GM23338 (cell line): ENCODE results near the gene RHO. TPM values are rescaled to one million over a fixed set of nuclear protein-coding genes. Genes with fewer than 3 reads are reported as not detected.

Experiments used
- ATAC-seq: fragments of 200-7000 bp; cut with Tn5 transposase; 3 replicates; pipeline ENCODE4 v1.9.1; 2020
- DNase-seq: peaks from one replicate; pipeline ENCODE4 v3.0.0-alpha.2; 2015; ENCODE audit warnings: low spot score
- H2AFZ ChIP-seq: fragments of 200-600 bp; sonication (generic); 2 replicates; pipeline ENCODE4 v1.8.0; 2016; ENCODE audit warnings: antibody characterized with exemption, mild to moderate bottlenecking, moderate library complexity
- H3F3A ChIP-seq: fragments of 200-600 bp; sonication (generic); replicated peaks from 2 replicates; pipeline ENCODE4 v1.8.0; 2017; ENCODE audit warnings: antibody characterized with exemption, mixed run types, low read depth
- H3K27ac ChIP-seq: fragments of 200-600 bp; sonication (generic); 2 replicates; pipeline ENCODE4 v1.6.1; 2016; ENCODE audit warnings: low read depth
- H3K27me3 ChIP-seq: fragments of 200-600 bp; sonication (generic); 2 replicates; pipeline ENCODE4 v1.8.0; 2016; ENCODE audit warnings: mild to moderate bottlenecking, mixed run types, moderate library complexity; ENCODE audit not compliant: insufficient read depth
- H3K36me3 ChIP-seq: fragments of 200-600 bp; sonication (generic); 2 replicates; pipeline ENCODE4 v1.8.0; 2016; ENCODE audit warnings: mild to moderate bottlenecking; ENCODE audit not compliant: insufficient read depth
- H3K4me1 ChIP-seq: fragments of 200-600 bp; sonication (generic); 2 replicates; pipeline ENCODE4 v1.8.0; 2016; ENCODE audit warnings: mild to moderate bottlenecking, moderate library complexity; ENCODE audit not compliant: insufficient read depth
- H3K4me2 ChIP-seq: fragments of 200-600 bp; sonication (generic); 2 replicates; pipeline ENCODE4 v1.7.1; 2017; ENCODE audit warnings: mixed run types
- H3K4me3 ChIP-seq: fragments of 200-600 bp; sonication (generic); 2 replicates; pipeline ENCODE4 v1.6.1; 2016; ENCODE audit warnings: mixed run types
- H3K79me2 ChIP-seq: fragments of 200-600 bp; sonication (generic); replicated peaks from 2 replicates; pipeline ENCODE4 v1.8.0; 2017; ENCODE audit warnings: mild to moderate bottlenecking; ENCODE audit not compliant: insufficient read depth
- H3K9me2 ChIP-seq: fragments of 200-600 bp; sonication (generic); 2 replicates; pipeline ENCODE4 v1.8.0; 2017; ENCODE audit not compliant: insufficient read depth
- H4K20me1 ChIP-seq: fragments of 200-600 bp; sonication (generic); replicated peaks from 2 replicates; pipeline ENCODE4 v1.8.0; 2017; ENCODE audit warnings: mild to moderate bottlenecking; ENCODE audit not compliant: insufficient read depth
- H3K27ac Mint-ChIP-seq: 2 replicates; pipeline ENCODE4 v1.8.0; 2020; ENCODE audit warnings: inconsistent platforms, mild to moderate bottlenecking, moderate library complexity, mixed read lengths
- H3K27me3 Mint-ChIP-seq: 3 replicates; pipeline ENCODE4 v1.8.0; 2022; ENCODE audit warnings: low read depth, mild to moderate bottlenecking, moderate library complexity, mixed read lengths, inconsistent platforms; ENCODE audit not compliant: insufficient read depth, poor library complexity
- H3K36me3 Mint-ChIP-seq: 3 replicates; pipeline ENCODE4 v1.8.0; 2021; ENCODE audit warnings: low read depth, mild to moderate bottlenecking, inconsistent platforms, moderate library complexity, mixed read lengths
- H3K4me1 Mint-ChIP-seq: 3 replicates; pipeline ENCODE4 v1.8.0; 2020; ENCODE audit warnings: mild to moderate bottlenecking, inconsistent platforms, mixed read lengths
- H3K4me3 Mint-ChIP-seq: 3 replicates; pipeline ENCODE4 v1.8.0; 2021; ENCODE audit warnings: moderate library complexity, mild to moderate bottlenecking, inconsistent platforms, mixed read lengths
- H3K9me3 Mint-ChIP-seq: 3 replicates; pipeline ENCODE4 v1.8.0; 2020; ENCODE audit warnings: moderate library complexity, mild to moderate bottlenecking, inconsistent platforms, mixed read lengths
- CREB1 ChIP-seq: fragments of 250-450 bp; sonication (Bioruptor Pico); IDR thresholded peaks from 2 replicates; pipeline ENCODE4 v1.5.0; 2020; ENCODE audit warnings: low read depth, mild to moderate bottlenecking, moderate library complexity
- CTCF ChIP-seq, 2 experiments: fragments of 200-600 bp in 1 of 2; sonication (generic) in 1 of 2; conservative IDR thresholded peaks; 2 replicates each; pipeline versions ENCODE4 v1.5.1 to v1.6.1; 2016 to 2017; ENCODE audit warnings: antibody characterized with exemption in 2 of 2, low read depth in 2 of 2, mild to moderate bottlenecking in 2 of 2, moderate library complexity in 1 of 2
- ETS1 ChIP-seq: IDR thresholded peaks from 2 replicates; pipeline ENCODE4 v1.6.1; 2016; ENCODE audit warnings: antibody characterized with exemption
- EZH2 ChIP-seq: fragments of 200-600 bp; sonication (generic); IDR thresholded peaks from one replicate; pipeline ENCODE4 v1.8.0; 2017; ENCODE audit warnings: antibody characterized with exemption, mild to moderate bottlenecking, low read depth; ENCODE audit not compliant: unreplicated experiment
- EZH2phosphoT487 ChIP-seq: fragments of 200-600 bp; sonication (generic); IDR thresholded peaks from one replicate; pipeline ENCODE4 v1.8.1; 2018; ENCODE audit warnings: antibody characterized with exemption; ENCODE audit not compliant: unreplicated experiment
- NANOG ChIP-seq: IDR thresholded peaks from 2 replicates; pipeline ENCODE4 v1.6.1; 2016; ENCODE audit warnings: antibody characterized with exemption, borderline replicate concordance
- REST ChIP-seq: IDR thresholded peaks from one replicate; pipeline ENCODE4 v1.6.1; 2018; ENCODE audit warnings: antibody characterized with exemption; ENCODE audit not compliant: unreplicated experiment
- STAT1 ChIP-seq: IDR thresholded peaks from one replicate; pipeline ENCODE4 v1.6.1; 2016; ENCODE audit warnings: antibody characterized with exemption; ENCODE audit not compliant: unreplicated experiment
- ZNF331 ChIP-seq: fragments of 250-450 bp; sonication (Bioruptor Pico); IDR thresholded peaks from 2 replicates; pipeline ENCODE4 v1.5.0; 2020; ENCODE audit warnings: low read depth, mild to moderate bottlenecking, moderate library complexity
- polyA plus RNA-seq: library from polyadenylated mRNA; unstranded; fragments of >200 nt; fragmentation: Nextera tagmentation; extraction: Ambion mirVana; gene quantifications from 2 replicates; pipeline ENCODE4 v1.2.1, GENCODE V29; 2016
- total RNA-seq: library from RNA; depleted of rRNA; stranded (reverse); fragments of >200 nt; shearing (Covaris generic); gene quantifications from 2 replicates; pipeline ENCODE4 v1.2.3, GENCODE V29; 2014

The RHO gene
- total and polyA plus RNA-seq, 2 experiments from 2014 or later = not detected

GRCh38 chr3:129503471-129504291, 24.8 kb upstream of the RHO start:
- Histone ChIP-seq H3K27me3 (no peaks in the 10 kb centered on the region), H3F3A (no peaks in the 10 kb centered on the region; the same call in 1 of the 2 replicates), H3K27ac (no peak overlapping the region), H3K4me2 (no peak overlapping the region), H3K36me3 (no peaks in the 10 kb centered on the region), H2AFZ (no peak overlapping the region), H4K20me1 (no peaks in the 10 kb centered on the region), H3K4me1 (no peaks in the 10 kb centered on the region), H3K79me2 (no peaks in the 10 kb centered on the region), H3K9me2 (no peaks in the 10 kb centered on the region), H3K4me3 (no peak overlapping the region)
- ATAC-seq (no peak), DNase-seq (no peak)
- no peak overlapping the region for H3K4me3 Mint-ChIP-seq
- H3K36me3 Mint-ChIP-seq = peaks cover 8% of the 10 kb centered on the region; the same call in 2 of the 3 replicates
- H3K27me3 Mint-ChIP-seq = peaks cover 14% of the 10 kb centered on the region
- TF ChIP-seq EZH2 = no peak
- no peak for TF ChIP-seq CTCF (conservative IDR thresholded peaks at IDR 0.05; ENCODE audit: low read depth in 2 of 2)
- TF ChIP-seq REST = no peak
- no peak for TF ChIP-seq ETS1
- no peak for TF ChIP-seq NANOG
- no peak for TF ChIP-seq EZH2phosphoT487
- H3K9me3 Mint-ChIP-seq = no peaks in the 10 kb centered on the region
- peaks cover 8% of the 10 kb centered on the region for H3K4me1 Mint-ChIP-seq
- H3K27ac Mint-ChIP-seq = no peak overlapping the region

GRCh38 chr3:129504471-129505100, 23.9 kb upstream of the RHO start:
- no peak overlapping the region for H3K4me2 ChIP-seq
- H3F3A ChIP-seq = no peaks in the 10 kb centered on the region; the same call in 1 of the 2 replicates
- H3K27ac Mint-ChIP-seq = no peak overlapping the region
- H3K27me3 ChIP-seq = no peaks in the 10 kb centered on the region
- H2AFZ ChIP-seq = no peak overlapping the region
- H3K36me3 ChIP-seq = no peaks in the 10 kb centered on the region
- no peaks in the 10 kb centered on the region for H3K9me3 Mint-ChIP-seq
- H3K4me3 ChIP-seq = no peak overlapping the region
- no peaks in the 10 kb centered on the region for H3K4me1 ChIP-seq
- no peak overlapping the region for H3K27ac ChIP-seq
- H3K36me3 Mint-ChIP-seq = peaks cover 8% of the 10 kb centered on the region; the same call in 2 of the 3 replicates
- H4K20me1 ChIP-seq = no peaks in the 10 kb centered on the region
- peaks cover 14% of the 10 kb centered on the region for H3K27me3 Mint-ChIP-seq
- DNase-seq (no peak), ATAC-seq (no peak)
- no peak overlapping the region for H3K4me3 Mint-ChIP-seq
- H3K79me2 ChIP-seq = no peaks in the 10 kb centered on the region
- H3K4me1 Mint-ChIP-seq = peaks cover 8% of the 10 kb centered on the region
- no peaks in the 10 kb centered on the region for H3K9me2 ChIP-seq
- TF ChIP-seq CTCF (conservative IDR thresholded peaks at IDR 0.05; ENCODE audit: low read depth in 2 of 2) (no peak), CREB1 (CRISPR knock-in tag) (no peak), STAT1 (no peak), EZH2phosphoT487 (no peak), ZNF331 (CRISPR knock-in tag) (no peak), REST (no peak)
